ENCODE measurements around the gene CFAP46.
"Not testable (repeated sequence)": the region's sequence is repeated elsewhere in the genome, so short reads cannot be mapped to it uniquely, and the experiment has no call there.

Gene CFAP46

DNA sequence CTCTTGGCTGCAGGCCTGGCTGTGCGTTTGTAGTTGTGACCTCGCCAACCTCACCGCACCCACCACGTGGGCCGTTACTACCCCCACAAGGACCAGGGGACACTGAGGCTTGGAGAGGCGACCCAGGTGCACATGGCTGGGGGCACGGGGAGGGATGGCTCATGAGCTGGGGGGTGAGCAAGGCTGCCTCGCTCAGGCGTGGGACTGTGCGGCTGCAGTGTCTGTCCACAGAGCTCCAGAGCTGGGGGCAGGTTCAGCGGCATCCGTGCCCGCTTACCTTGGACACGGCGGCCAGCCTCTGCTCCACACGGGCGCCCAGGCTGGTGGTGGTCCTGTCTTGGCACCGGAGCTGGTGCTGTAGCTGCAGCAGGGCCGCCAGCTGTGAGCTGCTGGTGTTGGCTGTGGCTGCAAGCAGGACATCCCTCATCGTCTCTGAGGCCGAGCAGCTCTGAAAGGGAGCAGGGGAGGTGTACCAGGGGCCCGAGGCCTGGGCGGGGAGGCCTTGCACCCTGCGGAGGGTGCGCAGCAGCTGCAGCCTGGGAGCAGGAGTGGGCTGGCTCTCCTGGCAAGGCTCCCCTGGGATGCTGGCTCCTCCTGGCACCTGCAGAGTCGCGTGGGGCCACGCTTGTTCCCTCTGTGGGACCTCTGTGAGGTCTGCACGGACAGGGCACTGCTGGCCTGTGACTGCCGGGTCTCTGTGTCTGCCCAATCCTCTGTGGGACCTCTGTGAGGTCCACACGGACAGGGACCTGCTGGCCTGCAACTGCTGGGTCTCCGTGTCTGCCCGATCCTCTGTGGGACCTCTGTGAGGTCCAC lies 96.4 kb downstream of the CFAP46 start:
- Histone ChIP-seq H3K27ac (ENCODE audit: low read depth, low read length) (no peak overlapping the region), H3K9ac (ENCODE audit: low read length in 5 of 5) (no peak overlapping the region), H3K27me3 (ENCODE audit: control insufficient read depth in 5 of 5, insufficient read depth in 4 of 5, low read length in 5 of 5) (peaks cover 19 to 37% (median 30%) of the 10 kb centered on the region in 5 donors), H3K4me3 (ENCODE audit: low read depth in 1 of 5, low read length in 5 of 5) (no peak overlapping the region), H3K4me1 (ENCODE audit: control insufficient read depth in 5 of 5, insufficient read depth in 5 of 5, low read length in 5 of 5) (peaks cover 0 to 1% (median 0%) of the 10 kb centered on the region in 5 donors), H3K9me3 (ENCODE audit: control insufficient read depth in 5 of 5, low read length in 5 of 5) (peaks cover 5 to 26% (median 23%) of the 10 kb centered on the region in 5 donors), H3K36me3 (ENCODE audit: control insufficient read depth in 5 of 5, insufficient read depth in 5 of 5, low read length in 5 of 5) (no peaks in the 10 kb centered on the region)

DNA sequence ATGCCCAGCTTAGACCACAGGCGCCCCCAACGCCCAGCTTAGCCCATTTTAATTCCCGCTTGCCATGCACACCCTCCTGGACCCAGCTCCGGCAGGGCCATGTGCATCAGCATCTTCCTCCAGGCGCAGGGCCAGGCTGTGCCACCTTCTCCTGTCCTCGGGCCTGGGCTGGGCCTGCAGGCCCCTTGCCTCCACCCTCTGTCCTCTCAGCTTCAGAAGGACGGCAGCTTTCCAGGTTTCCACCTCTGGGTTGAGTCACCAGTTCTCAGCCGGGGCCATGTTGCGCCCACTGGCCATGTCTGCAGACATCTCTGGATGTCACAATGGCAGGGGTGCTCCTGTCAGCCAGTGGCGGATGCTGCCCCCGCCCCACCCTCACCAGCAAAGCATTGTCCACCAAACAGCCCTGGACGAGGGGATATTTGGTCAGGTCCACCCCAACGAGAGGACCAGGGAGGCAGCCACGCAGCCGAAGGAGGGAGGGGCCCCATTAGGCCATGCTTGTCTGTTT lies 97.3 kb downstream of the CFAP46 start:
- Histone ChIP-seq H3K4me1 (ENCODE audit: control insufficient read depth in 5 of 5, insufficient read depth in 5 of 5, low read length in 5 of 5) (peaks cover 0 to 1% (median 0%) of the 10 kb centered on the region in 5 donors), H3K9ac (ENCODE audit: low read length in 5 of 5) (no peak overlapping the region), H3K36me3 (ENCODE audit: control insufficient read depth in 5 of 5, insufficient read depth in 5 of 5, low read length in 5 of 5) (no peaks in the 10 kb centered on the region), H3K9me3 (ENCODE audit: control insufficient read depth in 5 of 5, low read length in 5 of 5) (peaks cover 5 to 26% (median 23%) of the 10 kb centered on the region in 5 donors), H3K4me3 (ENCODE audit: low read depth in 1 of 5, low read length in 5 of 5) (no peak overlapping the region), H3K27ac (ENCODE audit: low read depth, low read length) (no peak overlapping the region), H3K27me3 (ENCODE audit: control insufficient read depth in 5 of 5, insufficient read depth in 4 of 5, low read length in 5 of 5) (peaks cover 18 to 36% (median 30%) of the 10 kb centered on the region in 5 donors)

DNA sequence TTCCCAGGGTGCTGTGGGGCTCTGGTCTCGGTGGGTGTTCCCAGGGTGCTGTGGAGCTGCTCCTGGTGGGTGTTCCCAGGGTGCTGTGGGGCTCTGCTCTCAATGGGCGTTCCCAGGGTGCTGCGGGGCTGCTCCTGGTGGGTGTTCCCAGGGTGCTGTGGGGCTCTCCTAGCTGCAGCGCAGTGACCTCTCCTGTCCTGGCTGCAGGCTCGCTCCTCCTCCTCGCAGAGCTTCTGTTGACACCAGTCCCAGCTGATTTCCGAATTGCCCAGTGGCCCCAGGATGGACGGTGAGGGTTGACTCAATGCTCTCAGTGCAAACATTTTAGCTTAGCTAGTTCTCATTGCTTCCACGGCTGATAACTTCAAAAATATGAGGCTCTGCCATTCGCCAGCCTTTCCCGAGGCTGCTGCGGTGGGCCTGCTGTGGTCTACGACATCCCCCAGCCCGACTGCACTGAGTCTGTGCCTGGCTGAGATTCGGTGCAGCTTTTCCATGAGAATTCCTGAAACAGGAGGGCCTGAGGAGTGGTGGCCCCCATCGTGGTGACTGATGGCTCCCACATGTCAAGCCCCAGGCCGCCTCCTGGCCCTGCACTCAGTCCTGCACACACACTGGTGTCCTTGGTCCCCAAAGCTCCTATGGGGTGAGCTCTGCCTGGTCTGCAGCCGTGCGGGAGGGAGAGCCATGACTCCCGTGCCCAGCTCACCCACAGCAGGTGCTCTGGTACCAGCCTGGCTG lies 98.1 kb downstream of the CFAP46 start:
- Histone ChIP-seq H3K36me3 (ENCODE audit: control insufficient read depth in 5 of 5, insufficient read depth in 5 of 5, low read length in 5 of 5) (no peaks in the 10 kb centered on the region), H3K9ac (ENCODE audit: low read length in 5 of 5) (no peak overlapping the region), H3K27me3 (ENCODE audit: control insufficient read depth in 5 of 5, insufficient read depth in 4 of 5, low read length in 5 of 5) (peaks cover 17 to 33% (median 28%) of the 10 kb centered on the region in 5 donors), H3K4me3 (ENCODE audit: low read depth in 1 of 5, low read length in 5 of 5) (no peak overlapping the region), H3K4me1 (ENCODE audit: control insufficient read depth in 5 of 5, insufficient read depth in 5 of 5, low read length in 5 of 5) (peaks cover 0 to 1% (median 0%) of the 10 kb centered on the region in 5 donors), H3K9me3 (ENCODE audit: control insufficient read depth in 5 of 5, low read length in 5 of 5) (peaks cover 5 to 26% (median 23%) of the 10 kb centered on the region in 5 donors), H3K27ac (ENCODE audit: low read depth, low read length) (no peak overlapping the region)

DNA sequence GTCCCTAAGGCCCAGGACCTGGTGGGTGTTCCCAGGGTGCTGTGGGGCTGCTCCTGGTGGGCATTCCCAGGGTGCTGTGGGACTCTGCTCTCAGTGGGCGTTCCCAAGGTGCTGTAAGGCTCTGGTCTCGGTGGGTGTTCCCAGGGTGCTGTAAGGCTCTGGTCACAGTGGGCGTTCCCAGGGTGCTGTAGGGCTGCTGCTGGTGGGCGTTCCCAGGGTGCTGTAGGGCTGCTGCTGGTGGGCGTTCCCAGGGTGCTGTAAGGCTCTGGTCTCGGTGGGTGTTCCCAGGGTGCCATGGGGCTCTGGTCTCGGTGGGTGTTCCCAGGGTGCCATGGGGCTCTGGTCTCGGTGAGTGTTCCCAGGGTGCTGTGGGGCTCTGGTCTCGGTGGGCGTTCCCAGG lies 99.1 kb downstream of the CFAP46 start:
- H3K27me3 ChIP-seq (ENCODE audit: control insufficient read depth in 5 of 5, insufficient read depth in 4 of 5, low read length in 5 of 5) = peaks cover 16 to 32% (median 28%) of the 10 kb centered on the region in 5 donors
- not testable (repeated sequence) for H3K9ac ChIP-seq (ENCODE audit: low read length in 5 of 5); H3K4me3 ChIP-seq (ENCODE audit: low read depth in 1 of 5, low read length in 5 of 5); H3K36me3 ChIP-seq (ENCODE audit: control insufficient read depth in 5 of 5, insufficient read depth in 5 of 5, low read length in 5 of 5); H3K27ac ChIP-seq (ENCODE audit: low read depth, low read length); H3K4me1 ChIP-seq (ENCODE audit: control insufficient read depth in 5 of 5, insufficient read depth in 5 of 5, low read length in 5 of 5)
- peaks cover 5 to 26% (median 23%) of the 10 kb centered on the region in 5 donors for H3K9me3 ChIP-seq (ENCODE audit: control insufficient read depth in 5 of 5, low read length in 5 of 5)

DNA sequence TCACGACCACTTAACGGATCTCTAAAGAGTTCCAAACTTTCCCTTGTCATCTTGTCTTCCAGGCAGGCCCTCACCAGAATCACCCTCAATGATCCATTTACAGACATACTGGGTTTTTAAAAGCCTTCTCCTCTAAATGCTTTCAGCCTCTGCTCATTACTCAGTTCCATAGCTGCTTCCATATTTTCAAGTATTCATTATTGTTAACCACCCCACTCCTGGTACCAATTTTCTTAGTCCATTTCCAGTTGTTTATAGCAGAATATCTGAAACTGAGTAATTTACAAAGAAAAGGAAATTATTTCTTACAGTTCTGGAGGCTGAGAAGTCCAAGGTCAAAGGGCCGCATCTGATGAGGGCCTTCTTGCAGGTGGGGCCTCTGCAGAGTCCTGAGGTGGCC lies 100.0 kb downstream of the CFAP46 start:
- Histone ChIP-seq H3K9me3 (ENCODE audit: control insufficient read depth in 5 of 5, low read length in 5 of 5) (peaks cover 5 to 26% (median 23%) of the 10 kb centered on the region in 5 donors), H3K4me1 (ENCODE audit: control insufficient read depth in 5 of 5, insufficient read depth in 5 of 5, low read length in 5 of 5) (peaks cover 0 to 1% (median 0%) of the 10 kb centered on the region in 5 donors), H3K27me3 (ENCODE audit: control insufficient read depth in 5 of 5, insufficient read depth in 4 of 5, low read length in 5 of 5) (peaks cover 10 to 30% (median 24%) of the 10 kb centered on the region in 5 donors), H3K4me3 (ENCODE audit: low read depth in 1 of 5, low read length in 5 of 5) (no peak overlapping the region), H3K9ac (ENCODE audit: low read length in 5 of 5) (no peak overlapping the region), H3K27ac (ENCODE audit: low read depth, low read length) (no peak overlapping the region), H3K36me3 (ENCODE audit: control insufficient read depth in 5 of 5, insufficient read depth in 5 of 5, low read length in 5 of 5) (no peaks in the 10 kb centered on the region)

DNA sequence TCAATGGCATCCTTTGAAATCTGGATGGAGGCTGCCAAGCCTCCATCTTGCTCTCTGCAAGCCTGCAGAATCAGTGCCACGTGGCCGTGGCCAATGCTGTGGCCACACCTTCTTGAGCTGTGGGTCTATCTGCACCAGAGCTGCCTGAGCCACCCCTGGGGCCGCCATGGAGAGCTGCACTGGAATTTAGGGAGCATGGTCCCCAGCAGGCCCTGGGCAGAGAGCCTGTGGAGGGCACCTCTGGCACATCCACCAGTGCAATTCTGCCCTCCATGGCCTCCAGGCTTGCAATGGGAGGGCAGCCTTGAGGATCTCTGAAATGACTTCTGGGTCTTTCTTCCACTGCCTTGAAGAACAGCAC lies 100.8 kb downstream of the CFAP46 start:
- H3K4me3 ChIP-seq (ENCODE audit: low read depth in 1 of 5, low read length in 5 of 5) = no peak overlapping the region
- H3K27ac ChIP-seq (ENCODE audit: low read depth, low read length) = no peak overlapping the region

DNA sequence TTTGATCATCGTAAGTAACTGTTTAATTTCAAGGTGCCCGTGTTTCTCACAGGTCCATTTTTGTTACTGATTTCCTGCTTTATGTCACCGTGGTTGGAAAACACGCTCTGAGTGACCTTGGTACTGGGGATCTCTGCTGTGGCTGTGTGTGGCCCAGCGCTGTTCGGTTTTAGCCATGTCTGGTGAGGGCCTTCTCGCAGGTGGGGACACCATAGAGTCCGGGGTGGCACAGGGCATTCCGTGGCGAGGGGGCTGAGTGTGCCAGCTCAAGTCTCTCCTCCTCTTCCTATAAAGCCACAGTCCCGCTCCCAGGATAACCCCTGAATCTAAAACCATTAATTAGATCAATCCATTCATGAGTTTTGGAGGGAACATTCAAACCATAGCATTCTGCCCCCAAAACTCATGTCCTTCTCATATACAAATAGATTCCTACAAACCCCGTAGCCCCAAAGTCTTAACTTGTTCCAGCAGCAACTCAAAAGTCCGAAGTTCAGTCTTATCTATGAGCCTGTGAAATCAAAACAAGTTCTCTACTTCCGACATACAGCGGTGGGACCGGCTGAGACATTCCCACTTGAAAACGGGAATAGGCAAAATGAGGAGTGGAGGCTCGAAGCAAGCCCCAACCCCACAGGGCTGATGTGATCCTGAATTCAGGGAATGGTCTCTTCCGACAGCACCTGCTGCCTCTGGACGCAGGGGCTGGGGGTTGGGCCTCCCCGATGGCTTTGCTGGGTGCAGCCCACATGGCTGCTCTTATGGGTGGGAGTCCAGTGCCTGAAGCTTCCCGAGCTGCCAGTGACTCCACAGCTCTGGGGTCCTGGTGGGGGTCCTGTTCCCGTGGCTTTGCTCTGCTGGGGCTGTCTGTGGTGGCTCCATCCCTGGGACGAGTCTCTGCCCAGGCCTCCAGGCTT lies 101.4 kb downstream of the CFAP46 start:
- H3K27ac ChIP-seq (ENCODE audit: low read depth, low read length) = no peak overlapping the region
- H3K9ac ChIP-seq (ENCODE audit: low read length in 5 of 5) = no peak overlapping the region
- peaks cover 5 to 26% (median 23%) of the 10 kb centered on the region in 5 donors for H3K9me3 ChIP-seq (ENCODE audit: control insufficient read depth in 5 of 5, low read length in 5 of 5)
- H3K4me3 ChIP-seq (ENCODE audit: low read depth in 1 of 5, low read length in 5 of 5) = no peak overlapping the region
- no peaks in the 10 kb centered on the region for H3K36me3 ChIP-seq (ENCODE audit: control insufficient read depth in 5 of 5, insufficient read depth in 5 of 5, low read length in 5 of 5)
- H3K27me3 ChIP-seq (ENCODE audit: control insufficient read depth in 5 of 5, insufficient read depth in 4 of 5, low read length in 5 of 5) = peaks cover 9 to 27% (median 22%) of the 10 kb centered on the region in 5 donors
- H3K4me1 ChIP-seq (ENCODE audit: control insufficient read depth in 5 of 5, insufficient read depth in 5 of 5, low read length in 5 of 5) = peaks cover 0 to 9% (median 1%) of the 10 kb centered on the region in 5 donors

More for the DNA sequence above, 100.8 kb downstream of the CFAP46 start:
- no peaks in the 10 kb centered on the region for H3K36me3 ChIP-seq (ENCODE audit: control insufficient read depth in 5 of 5, insufficient read depth in 5 of 5, low read length in 5 of 5)
- H3K9ac ChIP-seq (ENCODE audit: low read length in 5 of 5) = no peak overlapping the region
- peaks cover 5 to 26% (median 23%) of the 10 kb centered on the region in 5 donors for H3K9me3 ChIP-seq (ENCODE audit: control insufficient read depth in 5 of 5, low read length in 5 of 5)
- H3K4me1 ChIP-seq (ENCODE audit: control insufficient read depth in 5 of 5, insufficient read depth in 5 of 5, low read length in 5 of 5) = peaks cover 0 to 3% (median 1%) of the 10 kb centered on the region in 5 donors
- H3K27me3 ChIP-seq (ENCODE audit: control insufficient read depth in 5 of 5, insufficient read depth in 4 of 5, low read length in 5 of 5) = peaks cover 5 to 27% (median 19%) of the 10 kb centered on the region in 5 donors

DNA sequence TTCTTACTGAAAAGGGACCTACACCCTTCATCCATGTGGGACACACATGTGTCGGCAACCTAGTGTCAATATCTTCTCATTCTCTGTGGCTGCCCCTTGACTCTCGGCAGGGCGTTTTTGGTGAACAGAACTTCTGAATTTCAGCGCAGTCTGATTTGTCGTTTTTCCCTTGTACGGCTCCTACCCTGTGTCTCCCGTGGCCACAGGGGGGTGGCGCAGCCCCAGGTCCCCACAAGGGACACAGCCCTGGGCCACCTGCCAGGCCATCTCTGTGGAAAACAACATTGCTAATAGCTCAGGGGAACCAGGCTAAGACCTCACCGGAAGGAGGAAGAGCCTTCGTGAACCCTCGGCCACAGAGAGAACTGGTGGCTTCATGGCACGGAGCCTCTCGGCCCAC lies 103.3 kb downstream of the CFAP46 start:
- H3K27ac ChIP-seq (ENCODE audit: low read depth, low read length) = no peak overlapping the region
- peaks cover 16 to 33% (median 28%) of the 10 kb centered on the region in 5 donors for H3K27me3 ChIP-seq (ENCODE audit: control insufficient read depth in 5 of 5, insufficient read depth in 4 of 5, low read length in 5 of 5)
- no peak overlapping the region for H3K4me3 ChIP-seq (ENCODE audit: low read depth in 1 of 5, low read length in 5 of 5)
- no peak overlapping the region for H3K9ac ChIP-seq (ENCODE audit: low read length in 5 of 5)
- H3K4me1 ChIP-seq (ENCODE audit: control insufficient read depth in 5 of 5, insufficient read depth in 5 of 5, low read length in 5 of 5) = peaks cover 0 to 9% (median 1%) of the 10 kb centered on the region in 5 donors
- no peaks in the 10 kb centered on the region for H3K36me3 ChIP-seq (ENCODE audit: control insufficient read depth in 5 of 5, insufficient read depth in 5 of 5, low read length in 5 of 5)
- peaks cover 5 to 25% (median 23%) of the 10 kb centered on the region in 5 donors for H3K9me3 ChIP-seq (ENCODE audit: control insufficient read depth in 5 of 5, low read length in 5 of 5)

DNA sequence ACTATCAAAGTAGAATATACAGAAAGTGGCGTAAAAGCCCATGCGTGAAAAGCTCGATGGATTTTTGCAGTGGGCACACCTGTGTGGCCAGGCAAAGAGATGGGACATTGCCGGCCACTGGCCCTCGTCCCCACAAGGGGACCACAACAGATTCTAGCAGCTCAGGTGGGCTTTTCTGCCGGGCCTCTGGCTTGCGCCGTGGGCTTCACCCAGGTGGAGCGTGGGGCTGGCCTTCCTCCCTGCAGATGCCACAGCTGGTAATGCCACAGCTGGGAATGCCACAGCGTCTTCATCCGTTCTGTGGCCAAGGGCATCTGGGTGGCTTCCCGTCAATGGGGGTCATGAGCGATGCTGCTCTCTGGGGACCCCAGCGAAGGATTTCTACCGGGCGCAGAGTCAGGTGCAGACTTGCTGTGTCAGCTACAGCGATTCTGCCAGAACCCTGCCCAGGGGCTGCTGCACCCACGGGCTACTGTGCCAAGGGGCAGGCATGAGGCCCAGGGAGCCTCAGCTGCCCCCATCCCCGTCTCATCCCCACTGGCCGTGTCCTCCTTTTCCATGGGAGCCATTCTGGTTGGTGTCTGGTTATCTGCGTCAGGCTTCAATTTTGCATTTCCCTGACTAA lies 103.9 kb downstream of the CFAP46 start:
- peaks cover 5 to 23% (median 22%) of the 10 kb centered on the region in 5 donors for H3K9me3 ChIP-seq (ENCODE audit: control insufficient read depth in 5 of 5, low read length in 5 of 5)

More for the DNA sequence above, 103.9 kb downstream of the CFAP46 start:
- Histone ChIP-seq H3K9ac (ENCODE audit: low read length in 5 of 5) (no peak overlapping the region), H3K27ac (ENCODE audit: low read depth, low read length) (no peak overlapping the region), H3K27me3 (ENCODE audit: control insufficient read depth in 5 of 5, insufficient read depth in 4 of 5, low read length in 5 of 5) (peaks cover 22 to 38% (median 33%) of the 10 kb centered on the region in 5 donors), H3K4me3 (ENCODE audit: low read depth in 1 of 5, low read length in 5 of 5) (no peak overlapping the region), H3K4me1 (ENCODE audit: control insufficient read depth in 5 of 5, insufficient read depth in 5 of 5, low read length in 5 of 5) (peaks cover 0 to 9% (median 1%) of the 10 kb centered on the region in 5 donors), H3K36me3 (ENCODE audit: control insufficient read depth in 5 of 5, insufficient read depth in 5 of 5, low read length in 5 of 5) (no peaks in the 10 kb centered on the region)

Data from subcutaneous abdominal adipose tissue (tissue), 5 donors.